HG03103 (cell line): ENCODE results near the gene CCNY.

Source experiments
- ATAC-seq: cut with Tn5 transposase; IDR thresholded peaks from one replicate; pipeline ENCODE4 v1.9.1; 2021; ENCODE audit warnings: low read depth; ENCODE audit not compliant: unreplicated experiment

CCNY gene

DNA sequence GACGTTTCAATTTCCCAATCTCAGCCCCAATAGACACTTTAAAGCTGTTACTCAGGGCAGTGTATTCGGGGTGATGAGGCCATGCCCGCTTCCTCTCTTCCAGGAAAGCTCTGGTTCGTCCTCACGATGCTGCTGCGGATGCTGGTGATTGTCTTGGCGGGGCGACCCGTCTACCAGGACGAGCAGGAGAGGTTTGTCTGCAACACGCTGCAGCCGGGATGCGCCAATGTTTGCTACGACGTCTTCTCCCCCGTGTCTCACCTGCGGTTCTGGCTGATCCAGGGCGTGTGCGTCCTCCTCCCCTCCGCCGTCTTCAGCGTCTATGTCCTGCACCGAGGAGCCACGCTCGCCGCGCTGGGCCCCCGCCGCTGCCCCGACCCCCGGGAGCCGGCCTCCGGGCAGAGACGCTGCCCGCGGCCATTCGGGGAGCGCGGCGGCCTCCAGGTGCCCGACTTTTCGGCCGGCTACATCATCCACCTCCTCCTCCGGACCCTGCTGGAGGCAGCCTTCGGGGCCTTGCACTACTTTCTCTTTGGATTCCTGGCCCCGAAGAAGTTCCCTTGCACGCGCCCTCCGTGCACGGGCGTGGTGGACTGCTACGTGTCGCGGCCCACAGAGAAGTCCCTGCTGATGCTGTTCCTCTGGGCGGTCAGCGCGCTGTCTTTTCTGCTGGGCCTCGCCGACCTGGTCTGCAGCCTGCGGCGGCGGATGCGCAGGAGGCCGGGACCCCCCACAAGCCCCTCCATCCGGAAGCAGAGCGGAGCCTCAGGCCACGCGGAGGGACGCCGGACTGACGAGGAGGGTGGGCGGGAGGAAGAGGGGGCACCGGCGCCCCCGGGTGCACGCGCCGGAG is 271.4 kb downstream of the CCNY start:
- ATAC-seq: no peak

DNA sequence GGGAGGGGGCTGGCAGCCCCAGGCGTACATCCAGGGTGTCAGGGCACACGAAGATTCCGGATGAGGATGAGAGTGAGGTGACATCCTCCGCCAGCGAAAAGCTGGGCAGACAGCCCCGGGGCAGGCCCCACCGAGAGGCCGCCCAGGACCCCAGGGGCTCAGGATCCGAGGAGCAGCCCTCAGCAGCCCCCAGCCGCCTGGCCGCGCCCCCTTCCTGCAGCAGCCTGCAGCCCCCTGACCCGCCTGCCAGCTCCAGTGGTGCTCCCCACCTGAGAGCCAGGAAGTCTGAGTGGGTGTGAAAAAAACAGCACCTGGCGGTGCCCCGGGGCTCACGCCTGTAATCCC is 272.0 kb downstream of the CCNY start:
- ATAC-seq: no peak

DNA sequence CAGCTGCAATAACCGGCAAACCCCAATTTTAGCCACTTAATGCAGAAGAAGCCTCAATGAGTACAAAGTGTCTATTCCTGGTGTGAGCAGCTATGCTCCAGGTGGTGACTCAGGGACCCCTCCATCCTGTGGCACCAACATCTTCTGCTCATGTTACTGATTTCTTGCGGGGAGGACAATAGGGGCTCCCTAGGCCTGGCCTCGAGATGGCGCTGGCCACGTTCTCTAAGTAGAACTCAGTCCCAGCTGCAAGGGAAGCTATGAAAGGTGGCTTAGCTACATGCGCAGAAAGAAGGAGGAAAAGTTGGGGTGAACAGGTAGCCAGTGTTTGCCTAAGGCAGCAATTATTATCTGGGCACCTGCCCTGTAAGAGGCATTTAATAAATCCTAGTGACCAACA is 275.4 kb downstream of the CCNY start:
- no peak for ATAC-seq

DNA sequence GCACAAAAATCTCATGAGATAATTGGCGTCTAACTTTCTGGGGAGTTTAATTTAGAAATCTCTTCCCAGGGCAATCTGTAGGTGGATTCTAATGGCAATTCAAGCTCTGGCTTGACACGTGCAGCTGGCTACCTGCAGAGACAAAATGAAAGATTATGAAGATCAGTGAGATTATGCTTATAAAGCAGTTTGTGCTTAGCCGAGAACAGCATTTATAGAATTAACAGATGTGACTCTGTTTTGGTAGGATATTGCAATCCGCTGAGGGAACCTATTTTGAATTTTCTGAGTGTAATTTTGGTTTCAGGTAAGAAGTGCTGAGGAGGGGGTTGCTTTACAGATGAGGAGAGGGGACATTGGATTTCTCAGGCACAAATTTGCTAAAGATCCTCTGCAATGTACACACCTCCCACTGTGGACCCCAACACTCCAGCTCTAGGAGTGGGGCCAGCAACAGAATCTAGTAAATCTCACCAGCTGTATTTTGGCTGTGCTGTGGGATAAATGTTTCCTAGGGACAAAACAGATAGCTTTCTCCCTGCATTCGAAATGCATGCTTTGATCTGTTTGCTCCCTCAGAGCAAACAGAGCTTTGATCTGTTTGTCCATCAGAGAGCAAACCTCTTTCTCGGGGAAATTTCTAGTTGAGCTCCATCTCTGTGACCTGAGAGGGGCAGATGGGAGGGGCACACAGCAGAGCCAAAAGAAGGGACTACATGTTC is 276.2 kb downstream of the CCNY start:
- no peak for ATAC-seq

DNA sequence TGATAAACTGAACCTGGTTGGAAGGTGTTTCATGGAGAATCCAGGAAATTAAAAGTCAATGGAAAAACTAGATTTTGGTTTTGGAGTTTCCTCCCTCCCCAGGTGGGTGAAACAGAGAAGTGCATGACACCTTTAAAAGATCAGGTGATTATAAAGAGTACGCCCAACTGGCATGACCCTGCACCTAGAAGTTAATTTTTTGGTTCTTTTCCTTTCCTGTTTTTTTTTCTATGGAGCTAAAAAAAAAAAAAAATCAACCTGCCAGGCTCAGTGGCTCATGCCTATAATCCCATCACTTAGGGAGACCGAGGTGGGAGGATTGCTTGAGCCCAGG is 276.8 kb downstream of the CCNY start:
- no peak for ATAC-seq

DNA sequence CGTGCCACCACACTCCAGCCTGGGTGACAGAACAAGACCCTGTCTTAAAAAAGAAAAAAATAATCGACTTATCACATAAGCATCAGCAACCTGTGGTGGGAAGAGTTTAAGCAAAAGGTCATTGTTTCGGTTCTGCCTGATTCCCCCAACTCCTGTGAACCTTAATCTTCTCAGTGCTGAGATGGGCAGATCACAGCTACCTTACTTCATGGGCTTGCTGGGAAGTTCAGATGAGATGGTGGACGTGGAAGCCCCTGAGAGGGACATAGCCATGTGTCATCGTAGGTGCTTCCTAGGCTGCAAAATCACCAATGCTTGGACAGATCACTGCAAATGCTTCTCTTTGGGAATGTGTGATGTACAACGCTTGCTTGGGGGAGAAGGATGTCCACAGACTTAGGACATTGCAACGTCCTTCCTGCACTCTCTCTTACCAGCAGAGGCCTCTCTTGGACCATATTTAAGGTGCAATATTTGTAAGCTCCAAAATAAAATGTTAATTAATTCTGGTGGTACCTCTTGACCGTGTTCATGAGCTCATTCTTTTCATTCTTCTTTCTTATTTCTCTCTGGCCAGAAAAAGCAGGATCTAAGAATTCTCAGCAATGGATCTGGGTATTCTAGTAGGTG is 277.4 kb downstream of the CCNY start:
- no peak for ATAC-seq

DNA sequence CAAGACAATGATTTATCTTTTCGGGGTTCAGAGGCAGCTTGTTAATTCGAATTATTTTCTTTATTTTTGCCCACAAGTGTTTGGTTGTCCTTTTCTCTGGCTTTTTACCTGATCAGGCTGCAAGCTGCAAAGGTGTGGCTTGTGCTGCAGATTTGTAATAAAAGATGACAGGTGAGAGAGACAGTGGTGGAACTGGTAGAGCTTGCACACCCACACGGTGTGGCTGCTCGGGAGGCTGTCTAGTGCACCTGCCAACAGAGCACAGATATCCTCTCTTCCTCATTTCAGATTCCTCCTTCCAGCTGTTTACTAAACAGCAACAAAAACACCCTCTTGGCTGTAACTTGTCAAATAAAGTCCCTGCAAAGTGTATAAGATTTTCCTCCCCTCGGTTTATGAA is 278.0 kb downstream of the CCNY start:
- ATAC-seq: no peak
